Testis (tissue), 3 donors: Measurements from ENCODE around the gene IVNS1ABP. TPM values are rescaled to one million over a fixed set of nuclear protein-coding genes. Genes with fewer than 3 reads are reported as not detected.
"Not testable (repeated sequence)": the region's sequence is repeated elsewhere in the genome, so short reads cannot be mapped to it uniquely, and the experiment has no call there.

ENCODE experiments used
- DNase-seq: peaks from one replicate; pipeline ENCODE4 v3.0.0-alpha.2; 2019
- H3K27ac ChIP-seq, 2 donors: fragments of 200-600 bp; sonication (generic); one replicate each; pipeline ENCODE4 v1.5.1; 2019
- H3K27me3 ChIP-seq: fragments of 200-600 bp; sonication (generic); one replicate; pipeline ENCODE4 v1.5.1; 2019
- H3K36me3 ChIP-seq: fragments of 200-600 bp; sonication (generic); one replicate; pipeline ENCODE4 v1.5.1; 2017; ENCODE audit warnings: low read depth; ENCODE audit errors: missing control alignments
- H3K4me1 ChIP-seq: fragments of 200-600 bp; sonication (generic); one replicate; pipeline ENCODE4 v1.5.1; 2019
- H3K4me3 ChIP-seq, 2 donors: fragments of 200-600 bp; sonication (generic); one replicate each; pipeline ENCODE4 v1.5.1; 2017 to 2019
- H3K9me3 ChIP-seq: fragments of 200-600 bp; sonication (generic); one replicate; pipeline ENCODE4 v1.5.1; 2017
- CTCF ChIP-seq, 3 experiments: fragments of 450-650 bp in 2 of 3; fragments of 200-600 bp in 1 of 3; sonication (generic) in 1 of 3; IDR thresholded peaks; one replicate each; pipeline ENCODE4 v1.5.1; 2016 to 2019; ENCODE audit warnings: antibody characterized with exemption in 3 of 3, mild to moderate bottlenecking in 2 of 3, moderate library complexity in 1 of 3
- POLR2A ChIP-seq: fragments of 450-650 bp; IDR thresholded peaks from one replicate; pipeline ENCODE4 v1.6.1; 2017; ENCODE audit warnings: antibody characterized with exemption, mild to moderate bottlenecking, moderate library complexity
- WGBS, 2 donors: methylation state at CpG; one replicate each; pipeline ENCODE4 v1.1.5; 2018; 5-methylcytosine and 5-hydroxymethylcytosine counted together
- intact Hi-C: fragments of 100-400 bp; cut with DNase I; formaldehyde crosslinking; loops from one replicate; pipeline ENCODE4 v1.15.1; 2023; ENCODE audit warnings: low total_unique reads
- polyA plus RNA-seq: library from polyadenylated mRNA; stranded (reverse); fragments of 350-450 nt; fragmentation: Illumina TruSeq; extraction: RNeasy Lipid Tissue Mini Kit (QIAGEN cat#74804); gene quantifications from one replicate; pipeline ENCODE4 v1.2.3, GENCODE V29; 2014; ENCODE audit warnings: low read depth, low replicate concordance; ENCODE audit not compliant: insufficient read depth
- total RNA-seq, 2 donors: library from RNA; depleted of rRNA; stranded (reverse); fragments of >200 nt; gene quantifications; one replicate each; pipeline ENCODE4 v1.2.3, GENCODE V29; 2016

The IVNS1ABP gene
- total and polyA plus RNA-seq, 3 donors from 2014 or later = 58.9 to 94.6 (median 78.3) TPM

DNA sequence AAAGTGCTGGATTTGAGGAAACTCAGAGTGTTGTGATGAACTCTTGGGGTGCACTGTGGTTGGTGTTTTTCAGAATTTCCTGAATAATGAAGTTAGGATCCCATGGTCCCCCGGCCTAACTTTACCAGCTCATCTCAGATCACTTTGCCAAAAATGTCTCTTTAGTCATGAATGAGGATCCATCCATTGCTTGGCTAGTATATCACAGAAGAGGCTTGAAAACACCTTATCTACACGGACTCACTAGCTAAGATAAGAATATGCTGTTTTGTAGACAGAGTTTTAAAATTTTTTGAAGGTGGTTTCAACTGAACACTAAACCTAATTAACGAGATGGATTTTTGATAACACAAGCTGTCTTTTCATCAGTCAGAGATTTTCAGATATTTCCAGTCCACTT is 53.8 kb downstream of the IVNS1ABP start:
- no peaks in the 10 kb centered on the region for H3K36me3 ChIP-seq
- no peak for DNase-seq
- peaks cover 5% of the 10 kb centered on the region for H3K4me1 ChIP-seq
- H3K27me3 ChIP-seq = no peaks in the 10 kb centered on the region
- 89 to 94% methylated on average over 3 of the region's 3 CpGs for WGBS, 2 donors
- H3K9me3 ChIP-seq = no peaks in the 10 kb centered on the region
- H3K4me3 ChIP-seq = no peak overlapping the region
- TF ChIP-seq POLR2A (no peak), CTCF (IDR thresholded peaks at IDR 0.05) (no peak)
- no peak overlapping the region for H3K27ac ChIP-seq
- intact Hi-C loops = no loop called here

DNA sequence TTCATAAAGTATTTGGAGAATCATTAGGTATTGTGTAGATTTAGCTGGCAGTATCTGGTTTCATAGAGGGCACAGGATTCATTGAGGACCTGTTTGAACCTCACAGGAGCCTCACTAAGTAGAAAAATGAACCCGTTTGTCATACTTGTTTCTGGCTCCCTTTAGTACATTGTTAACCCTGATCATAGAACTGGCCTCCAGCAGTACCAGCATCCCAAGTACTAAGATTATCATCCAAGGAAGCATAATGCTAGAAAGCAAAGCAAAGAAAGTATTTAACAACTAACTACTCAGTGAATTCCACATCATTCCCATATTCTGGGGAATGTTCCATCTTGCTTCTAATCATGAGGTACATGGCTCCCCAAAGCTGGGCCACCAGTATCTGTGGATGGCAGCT is 54.9 kb downstream of the IVNS1ABP start:
- Histone ChIP-seq H3K27me3 (no peaks in the 10 kb centered on the region), H3K4me1 (peaks cover 5% of the 10 kb centered on the region), H3K4me3 (no peak overlapping the region), H3K27ac (no peak overlapping the region), H3K9me3 (no peaks in the 10 kb centered on the region), H3K36me3 (no peaks in the 10 kb centered on the region)
- intact Hi-C loops = no loop called here
- 79 to 100% methylated on average over 1 of the region's 1 CpG for WGBS, 2 donors
- no peak for TF ChIP-seq CTCF (IDR thresholded peaks at IDR 0.05)
- no peak for TF ChIP-seq POLR2A
- DNase-seq = no peak

- Histone ChIP-seq H3K27ac (no peak overlapping the region), H3K9me3 (no peaks in the 10 kb centered on the region), H3K4me3 (no peak overlapping the region), H3K4me1 (peaks cover 5% of the 10 kb centered on the region), H3K36me3 (no peaks in the 10 kb centered on the region), H3K27me3 (no peaks in the 10 kb centered on the region)
- TF ChIP-seq CTCF (IDR thresholded peaks at IDR 0.05) = no peak
- no peak for DNase-seq
- WGBS, 2 donors = 88 to 95% methylated on average over 1 of the region's 1 CpG
- intact Hi-C loops = no loop called here
Observed at GRCh38 chr1:185260611-185261010, 56.4 kb downstream of the IVNS1ABP start.

GRCh38 chr1:185258676-185259075 is 58.4 kb downstream of the IVNS1ABP start:
- Histone ChIP-seq H3K4me3 (no peak overlapping the region), H3K27ac (no peak overlapping the region), H3K27me3 (no peaks in the 10 kb centered on the region), H3K9me3 (no peaks in the 10 kb centered on the region), H3K36me3 (no peaks in the 10 kb centered on the region), H3K4me1 (peaks cover 5% of the 10 kb centered on the region)
- 78 to 81% methylated on average over 1 of the region's 1 CpG for WGBS, 2 donors
- intact Hi-C loops = no loop called here
- no peak for DNase-seq
- TF ChIP-seq POLR2A = no peak
- TF ChIP-seq CTCF (IDR thresholded peaks at IDR 0.05) = no peak

GRCh38 chr1:185257950-185258208 is 59.2 kb downstream of the IVNS1ABP start:
- H3K4me3 ChIP-seq = no peak overlapping the region
- WGBS, 2 donors = 61 to 79% methylated on average over 2 of the region's 2 CpGs
- H3K27ac ChIP-seq = no peak overlapping the region
- TF ChIP-seq POLR2A (no peak), CTCF (IDR thresholded peaks at IDR 0.05) (no peak)
- no peaks in the 10 kb centered on the region for H3K9me3 ChIP-seq
- H3K4me1 ChIP-seq = peaks cover 5% of the 10 kb centered on the region
- intact Hi-C loops = no loop called here
- H3K27me3 ChIP-seq = no peaks in the 10 kb centered on the region
- DNase-seq = no peak
- H3K36me3 ChIP-seq = no peaks in the 10 kb centered on the region

- DNase-seq, H3K9me3 ChIP-seq, H3K36me3 ChIP-seq, H3K4me1 ChIP-seq, intact Hi-C loops, H3K4me3 ChIP-seq, H3K27ac ChIP-seq, H3K27me3 ChIP-seq: not testable (repeated sequence)
- 92 to 94% methylated on average over 10 to 28 of the region's 32 CpGs for WGBS, 2 donors
Observed at GRCh38 chr1:185257116-185257949, 59.7 kb downstream of the IVNS1ABP start.

DNA sequence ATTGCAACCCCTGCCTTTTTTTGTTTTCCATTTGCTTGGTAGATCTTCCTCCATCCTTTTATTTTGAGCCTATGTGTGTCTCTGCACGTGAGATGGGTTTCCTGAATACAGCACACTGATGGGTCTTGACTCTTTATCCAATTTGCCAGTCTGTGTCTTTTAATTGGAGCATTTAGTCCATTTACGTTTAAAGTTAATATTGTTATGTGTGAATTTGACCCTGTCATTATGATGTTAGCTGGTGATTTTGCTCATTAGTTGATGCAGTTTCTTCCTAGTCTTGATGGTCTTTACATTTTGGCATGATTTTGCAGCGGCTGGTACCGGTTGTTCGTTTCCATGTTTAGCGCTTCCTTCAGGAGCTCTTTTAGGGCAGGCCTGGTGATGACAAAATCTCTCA is 61.4 kb downstream of the IVNS1ABP start:
- H3K27me3 ChIP-seq, H3K4me3 ChIP-seq, H3K9me3 ChIP-seq, H3K27ac ChIP-seq, H3K36me3 ChIP-seq, intact Hi-C loops, H3K4me1 ChIP-seq, DNase-seq: not testable (repeated sequence)
- 85 to 99% methylated on average over 5 of the region's 6 CpGs for whole genome bisulfite sequencing, 2 donors
